K562 (cell line): ENCODE results near the gene CNRIP1. TPM values are rescaled to one million over a fixed set of nuclear protein-coding genes. Genes with fewer than 3 reads are reported as not detected.

ENCODE experiments used
- BRD9 ChIP-seq: fragments of 450-650 bp; IDR thresholded peaks from 2 replicates; pipeline ENCODE4 v1.6.1; 2018; ENCODE audit warnings: low read depth; ENCODE audit not compliant: partially characterized antibody
- CHD4 ChIP-seq: fragments of 200-600 bp; sonication (generic); IDR thresholded peaks from 3 replicates; pipeline ENCODE4 v1.6.1; 2012; ENCODE audit warnings: low read depth, mild to moderate bottlenecking, mixed read lengths, low read length, inconsistent platforms; ENCODE audit not compliant: insufficient read depth, insufficient replicate concordance, poor library complexity, severe bottlenecking
- FOXA1 ChIP-seq: fragments of 450-650 bp; IDR thresholded peaks from 2 replicates; pipeline ENCODE4 v1.6.1; 2016; ENCODE audit warnings: mild to moderate bottlenecking, borderline replicate concordance
- FOXK2 ChIP-seq, 2 experiments: fragments of 450-650 bp; IDR thresholded peaks in 1 of 2; conservative IDR thresholded peaks in 1 of 2; 2 replicates each; pipeline ENCODE4 v1.6.1; 2016; ENCODE audit warnings: low read depth in 2 of 2, mild to moderate bottlenecking in 1 of 2
- HCFC1 ChIP-seq: IDR thresholded peaks from 2 replicates; pipeline ENCODE4 v1.6.1; 2012; ENCODE audit warnings: low read depth, low read length, improper control_type of control experiment
- KDM1A ChIP-seq, 2 experiments: fragments of 450-650 bp; IDR thresholded peaks; 2 replicates each; pipeline ENCODE4 v1.6.1; 2016; ENCODE audit warnings: mild to moderate bottlenecking in 2 of 2
- KLF10 ChIP-seq: fragments of 250-450 bp; sonication (Bioruptor Pico); IDR thresholded peaks from 2 replicates; pipeline ENCODE4 v1.6.1; 2021; ENCODE audit warnings: matching md5 sums
- LARP7 ChIP-seq: fragments of 450-650 bp; IDR thresholded peaks from 2 replicates; pipeline ENCODE4 v1.6.1; 2016
- MCM7 ChIP-seq, 2 experiments: fragments of 450-650 bp; IDR thresholded peaks; 2 replicates each; pipeline ENCODE4 v1.6.1; 2016 to 2018
- MTA2 ChIP-seq: fragments of 450-650 bp; IDR thresholded peaks from 2 replicates; pipeline ENCODE4 v1.6.1; 2016; ENCODE audit warnings: low read depth
- MXI1 ChIP-seq: IDR thresholded peaks from 2 replicates; pipeline ENCODE4 v1.6.1; 2011; ENCODE audit warnings: low read depth, mild to moderate bottlenecking, improper control_type of control experiment, low read length
- NCOA1 ChIP-seq: fragments of 450-650 bp; IDR thresholded peaks from 2 replicates; pipeline ENCODE4 v1.6.1; 2016; ENCODE audit warnings: low read depth
- NFIC ChIP-seq: fragments of 450-650 bp; IDR thresholded peaks from 2 replicates; pipeline ENCODE4 v1.6.1; 2017; ENCODE audit warnings: mild to moderate bottlenecking, inconsistent platforms
- POLR2AphosphoS2 ChIP-seq: IDR thresholded peaks from 2 replicates; pipeline ENCODE4 v1.6.1; 2012; ENCODE audit warnings: low read length, improper control_type of control experiment
- REST ChIP-seq, 2 experiments: fragments of 450-650 bp; formaldehyde crosslinking in 1 of 2; IDR thresholded peaks; 2 replicates each; pipeline versions ENCODE4 v1.4.0 to v1.6.1; 2014 to 2020; ENCODE audit warnings: mild to moderate bottlenecking in 2 of 2, borderline replicate concordance in 1 of 2, low read depth in 1 of 2
- ZNF586 ChIP-seq: fragments of 450-650 bp; formaldehyde crosslinking; conservative IDR thresholded peaks from 2 replicates; pipeline ENCODE4 v1.4.0; 2020; ENCODE audit warnings: mild to moderate bottlenecking, moderate library complexity
- ZNF668 ChIP-seq: fragments of 250-450 bp; sonication (Bioruptor Pico); IDR thresholded peaks from 2 replicates; pipeline ENCODE4 v1.8.0; 2022; ENCODE audit warnings: mild to moderate bottlenecking, inconsistent platforms
- ZNF717 ChIP-seq: fragments of 250-450 bp; sonication (Bioruptor Pico); IDR thresholded peaks from 2 replicates; pipeline ENCODE4 v1.5.0; 2021
- ZNF75A ChIP-seq: fragments of 450-650 bp; formaldehyde crosslinking; IDR thresholded peaks from 2 replicates; pipeline ENCODE4 v1.4.0; 2020; ENCODE audit warnings: mild to moderate bottlenecking
- polyA plus RNA-seq, 8 experiments: library from polyadenylated mRNA; depleted of rRNA in 4 of 8; stranded (reverse) in 5 of 8; unstranded in 3 of 8; fragments of >200 nt; fragmentation: Nextera tagmentation in 2 of 8; fragmentation: Illumina TruSeq in 1 of 8; extraction: Ambion mirVana in 2 of 8; extraction: Trizol in 1 of 8; gene quantifications; 2 replicates each; pipeline versions ENCODE4 v1.2.1 to v1.2.3, GENCODE V29; 2011 to 2014; ENCODE audit warnings: inconsistent platforms in 1 of 8, missing spikeins in 1 of 8
- total RNA-seq, 7 experiments: library from RNA; depleted of rRNA in 6 of 7; stranded (reverse); fragments of >200 nt in 6 of 7; fragmentation: Illumina TruSeq in 2 of 7; extraction: Trizol in 2 of 7; gene quantifications; 2 replicates each; pipeline versions ENCODE4 v1.2.1 to v1.2.3, GENCODE V29; 2011 to 2021; ENCODE audit warnings: low replicate concordance in 1 of 7
- TF ChIP-seq, protein P1 (sequence below): fragments of 450-650 bp; conservative IDR thresholded peaks from 2 replicates; pipeline ENCODE4 v1.6.1; 2016; ENCODE audit warnings: missing genetic modification characterization, low read depth, mild to moderate bottlenecking, control low read depth, missing compliant biosample characterization

The CNRIP1 gene
- total and polyA plus RNA-seq, 9 of the 15 experiments (the other 6 are each of a cell fraction or from before 2014, with no cell fraction given): 0.59 to 2.1 (median 1.5) TPM

GRCh38 chr2:68252400-68253218, 67.1 kb downstream of the CNRIP1 start, which contains the start of gene PPP3R1 (continued):
- TF ChIP-seq CHD4 (no peak), ZNF75A (CRISPR knock-in tag) (no peak), NCOA1 (peak; percentile 64), ZNF717 (0 out of 2 replicates have a peak, but pooled peaks have one; percentile 42), BRD9 (peak; percentile 16), MXI1 (peak; percentile 16; the same call in 1 of the 2 replicates), HCFC1 (peak; percentile 35), FOXA1 (no peak), POLR2AphosphoS2 (peak; percentile 80; the same call in 1 of the 2 replicates), ZNF586 (CRISPR knock-in tag) (no peak), REST (IDR thresholded peaks at IDR 0.05; ENCODE audit: borderline replicate concordance) (peak; percentile 42; the same call in 1 of the 2 replicates), REST (CRISPR knock-in tag; IDR thresholded peaks at IDR 0.05; ENCODE audit: low read depth) (no peak), MCM7 (IDR thresholded peaks at IDR 0.05) (no peak), KDM1A (IDR thresholded peaks at IDR 0.05) (peak in 1 of 2 experiments; percentile 86; a peak in 2 of 4 replicates), NFIC (peak; percentile 18; the same call in 1 of the 2 replicates), LARP7 (peak; percentile 60; the same call in 1 of the 2 replicates), ZNF668 (CRISPR knock-in tag) (no peak), KLF10 (peak; percentile 50; the same call in 1 of the 2 replicates), MTA2 (no peak), FOXK2 (conservative IDR thresholded peaks at IDR 0.05 in 1 of 2, IDR thresholded peaks at IDR 0.05 in 1 of 2; ENCODE audit: low read depth in 2 of 2) (peak in 1 of 2 experiments; percentile 30; a peak in 1 of 4 replicates)
- TF ChIP-seq, protein P1, sequence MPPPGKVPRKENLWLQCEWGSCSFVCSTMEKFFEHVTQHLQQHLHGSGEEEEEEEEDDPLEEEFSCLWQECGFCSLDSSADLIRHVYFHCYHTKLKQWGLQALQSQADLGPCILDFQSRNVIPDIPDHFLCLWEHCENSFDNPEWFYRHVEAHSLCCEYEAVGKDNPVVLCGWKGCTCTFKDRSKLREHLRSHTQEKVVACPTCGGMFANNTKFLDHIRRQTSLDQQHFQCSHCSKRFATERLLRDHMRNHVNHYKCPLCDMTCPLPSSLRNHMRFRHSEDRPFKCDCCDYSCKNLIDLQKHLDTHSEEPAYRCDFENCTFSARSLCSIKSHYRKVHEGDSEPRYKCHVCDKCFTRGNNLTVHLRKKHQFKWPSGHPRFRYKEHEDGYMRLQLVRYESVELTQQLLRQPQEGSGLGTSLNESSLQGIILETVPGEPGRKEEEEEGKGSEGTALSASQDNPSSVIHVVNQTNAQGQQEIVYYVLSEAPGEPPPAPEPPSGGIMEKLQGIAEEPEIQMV (tag): 0 out of 2 replicates have a peak, but pooled peaks have one; percentile 32
